Neural cell (in vitro differentiated cells): Measurements from ENCODE around the gene FAM184A. TPM values are rescaled to one million over a fixed set of nuclear protein-coding genes. Genes with fewer than 3 reads are reported as not detected.

Experiments used
- H2AFZ ChIP-seq: fragments of 200-600, 300-800 bp; sonication (generic), shearing (Covaris generic); 2 replicates; pipeline ENCODE4 v1.6.0; 2014; ENCODE audit warnings: low read depth, mild to moderate bottlenecking, antibody characterized with exemption, low read length, moderate library complexity
- H3F3A ChIP-seq: fragments of 200-600 bp; shearing (Covaris generic); 2 replicates; pipeline ENCODE4 v1.6.1; 2016; ENCODE audit warnings: mild to moderate bottlenecking, moderate library complexity, mixed read lengths, antibody characterized with exemption, low read length; ENCODE audit not compliant: insufficient read depth, poor library complexity, severe bottlenecking
- H3K27ac ChIP-seq: fragments of 200-600, 300-800 bp; sonication (generic), shearing (Covaris generic); 2 replicates; pipeline ENCODE4 v1.5.1; 2014; ENCODE audit warnings: mild to moderate bottlenecking, low read length, moderate library complexity
- H3K27me3 ChIP-seq: fragments of 300-800, 200-600 bp; sonication (generic), shearing (Covaris generic); 2 replicates; pipeline ENCODE4 v1.6.0; 2014; ENCODE audit warnings: mild to moderate bottlenecking, low read depth, low read length, moderate library complexity; ENCODE audit not compliant: insufficient read depth
- H3K36me3 ChIP-seq: fragments of 300-800, 200-600 bp; sonication (generic), shearing (Covaris generic); 2 replicates; pipeline ENCODE4 v1.5.1; 2014; ENCODE audit warnings: mild to moderate bottlenecking, antibody characterized with exemption, low read length, moderate library complexity; ENCODE audit not compliant: insufficient read depth
- H3K4me2 ChIP-seq: fragments of 300-800, 200-600 bp; sonication (generic), shearing (Covaris generic); 2 replicates; pipeline ENCODE4 v1.6.0; 2014; ENCODE audit warnings: mild to moderate bottlenecking, low read length
- H3K4me3 ChIP-seq: fragments of 300-800, 200-600 bp; sonication (generic), shearing (Covaris generic); 2 replicates; pipeline ENCODE4 v1.5.1; 2014; ENCODE audit warnings: mild to moderate bottlenecking, low read length, moderate library complexity
- H3K79me2 ChIP-seq: fragments of 200-600 bp; shearing (Covaris generic); replicated peaks from 2 replicates; pipeline ENCODE4 v1.6.0; 2014; ENCODE audit warnings: mild to moderate bottlenecking, low read length, moderate library complexity; ENCODE audit not compliant: insufficient read depth
- H3K9ac ChIP-seq: fragments of 300-800, 200-600 bp; sonication (generic), shearing (Covaris generic); 2 replicates; pipeline ENCODE4 v1.6.1; 2016; ENCODE audit warnings: mild to moderate bottlenecking, low read length, mixed read lengths
- H3K9me2 ChIP-seq: fragments of 200-600 bp; shearing (Covaris generic); 2 replicates; pipeline ENCODE4 v1.6.1; 2016; ENCODE audit warnings: mild to moderate bottlenecking, low read length, mixed read lengths; ENCODE audit not compliant: insufficient read depth
- H3K9me3 ChIP-seq: fragments of 200-600, 300-800 bp; sonication (generic), shearing (Covaris generic); 2 replicates; pipeline ENCODE4 v1.6.1; 2016; ENCODE audit warnings: mild to moderate bottlenecking, mixed run types, low read length, moderate library complexity, mixed read lengths
- H4K20me1 ChIP-seq: fragments of 200-600 bp; shearing (Covaris generic); 2 replicates; pipeline ENCODE4 v1.6.1; 2016; ENCODE audit warnings: mild to moderate bottlenecking, mixed run types; ENCODE audit not compliant: insufficient read depth
- CTCF ChIP-seq: fragments of 450-650 bp; IDR thresholded peaks from 2 replicates; pipeline ENCODE4 v1.5.1; 2014; ENCODE audit warnings: antibody characterized with exemption, mild to moderate bottlenecking, moderate library complexity; ENCODE audit not compliant: poor library complexity, severe bottlenecking
- EP300 ChIP-seq: fragments of 450-650 bp; conservative IDR thresholded peaks from 2 replicates; pipeline ENCODE4 v1.6.1; 2014; ENCODE audit warnings: antibody characterized with exemption, mild to moderate bottlenecking, moderate library complexity; ENCODE audit not compliant: poor library complexity, severe bottlenecking
- EZH2 ChIP-seq: fragments of 200-600, 300-800 bp; shearing (Covaris generic), sonication (generic); IDR thresholded peaks from 2 replicates; pipeline ENCODE4 v1.6.1; 2014; ENCODE audit warnings: antibody characterized with exemption, low read length, borderline replicate concordance, mild to moderate bottlenecking; ENCODE audit not compliant: insufficient read depth, poor library complexity, severe bottlenecking
- MXI1 ChIP-seq: fragments of 450-650 bp; conservative IDR thresholded peaks from 2 replicates; pipeline ENCODE4 v1.6.1; 2014; ENCODE audit warnings: antibody characterized with exemption, mild to moderate bottlenecking; ENCODE audit not compliant: poor library complexity, severe bottlenecking
- POLR2AphosphoS5 ChIP-seq: IDR thresholded peaks from 2 replicates; pipeline ENCODE4 v1.6.1; 2012
- RAD21 ChIP-seq: fragments of 450-650 bp; conservative IDR thresholded peaks from 2 replicates; pipeline ENCODE4 v1.6.1; 2014; ENCODE audit warnings: antibody characterized with exemption, mild to moderate bottlenecking, moderate library complexity
- REST ChIP-seq: IDR thresholded peaks from 2 replicates; pipeline ENCODE4 v1.6.1; 2012; ENCODE audit warnings: borderline replicate concordance
- SMC3 ChIP-seq: fragments of 450-650 bp; conservative IDR thresholded peaks from 2 replicates; pipeline ENCODE4 v1.6.1; 2014; ENCODE audit warnings: antibody characterized with exemption, mild to moderate bottlenecking, moderate library complexity; ENCODE audit not compliant: poor library complexity
- TAF1 ChIP-seq: IDR thresholded peaks from 2 replicates; pipeline ENCODE4 v1.6.1; 2012; ENCODE audit warnings: low read depth
- polyA plus RNA-seq: library from polyadenylated mRNA; depleted of rRNA; stranded (reverse); fragments of >200 nt; gene quantifications from 2 replicates; pipeline ENCODE4 v1.2.3, GENCODE V29; 2014

The FAM184A gene
- polyA plus RNA-seq, 1 donor from 2014 or later, result 47.5 TPM

DNA sequence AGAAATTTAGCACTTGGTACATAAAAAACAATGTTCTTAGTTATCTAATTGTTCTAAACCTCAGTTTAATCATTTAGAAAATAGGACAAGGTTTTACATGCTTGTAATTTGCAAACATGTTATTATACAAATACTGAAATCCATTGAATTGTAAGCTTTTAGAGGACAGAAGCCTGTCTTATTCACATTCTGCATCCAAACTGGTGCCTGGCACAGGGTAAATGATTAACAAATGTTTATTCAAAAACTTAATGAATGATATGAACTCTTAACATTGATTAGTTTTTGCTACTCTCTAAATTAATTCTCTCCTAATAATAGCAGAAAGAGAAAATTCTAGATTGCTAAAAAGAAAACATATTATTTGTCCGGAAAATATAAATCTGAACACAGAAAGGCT is 85.1 kb downstream of the FAM184A start:
- Histone ChIP-seq H2AFZ (no peak overlapping the region), H3K79me2 (no peaks in the 10 kb centered on the region), H3K9me2 (no peaks in the 10 kb centered on the region), H3K27me3 (no peaks in the 10 kb centered on the region), H4K20me1 (no peaks in the 10 kb centered on the region), H3K9me3 (no peaks in the 10 kb centered on the region), H3K4me2 (no peak overlapping the region), H3K9ac (no peak overlapping the region), H3K27ac (no peak overlapping the region), H3K4me3 (no peak overlapping the region), H3K36me3 (no peaks in the 10 kb centered on the region), H3F3A (no peaks in the 10 kb centered on the region)
- TF ChIP-seq POLR2AphosphoS5 (no peak), RAD21 (no peak), REST (no peak), SMC3 (no peak), TAF1 (no peak), EZH2 (no peak), CTCF (no peak), EP300 (no peak), MXI1 (no peak)

- H3K9ac ChIP-seq, result no peak overlapping the region
- no peaks in the 10 kb centered on the region for H3K79me2 ChIP-seq
- H3K9me3 ChIP-seq, result no peaks in the 10 kb centered on the region
- H3K9me2 ChIP-seq, result no peaks in the 10 kb centered on the region
- TF ChIP-seq REST, result no peak
- no peak for TF ChIP-seq SMC3
- no peak for TF ChIP-seq EP300
- TF ChIP-seq MXI1, result no peak
- TF ChIP-seq CTCF, result no peak
- TF ChIP-seq EZH2, result no peak
- no peak for TF ChIP-seq RAD21
- no peak for TF ChIP-seq POLR2AphosphoS5
- no peak for TF ChIP-seq TAF1
- H3K36me3 ChIP-seq, result no peaks in the 10 kb centered on the region
- H2AFZ ChIP-seq, result no peak overlapping the region
- no peaks in the 10 kb centered on the region for H4K20me1 ChIP-seq
- H3K27ac ChIP-seq, result no peak overlapping the region
- no peak overlapping the region for H3K4me2 ChIP-seq
- no peaks in the 10 kb centered on the region for H3K27me3 ChIP-seq
- H3F3A ChIP-seq, result no peaks in the 10 kb centered on the region
- no peak overlapping the region for H3K4me3 ChIP-seq
Measured at GRCh38 chr6:118992186-118992795, 86.2 kb downstream of the FAM184A start.
